Sigmoid colon (tissue), 7 donors: ENCODE results near the gene PRSS56. TPM values are rescaled to one million over a fixed set of nuclear protein-coding genes. Genes with fewer than 3 reads are reported as not detected.

ENCODE experiments used
- DNase-seq: peaks from one replicate; pipeline ENCODE4 v3.0.0-alpha.2; 2019
- H3K27ac ChIP-seq, 4 donors: fragments of 200-600 bp; sonication (generic); one replicate each; pipeline ENCODE4 v1.5.1; 2016 to 2019; ENCODE audit warnings: mild to moderate bottlenecking in 1 of 4
- H3K27me3 ChIP-seq, 3 donors: fragments of 200-600 bp; sonication (generic); one replicate each; pipeline ENCODE4 v1.5.1; 2019; ENCODE audit warnings: mild to moderate bottlenecking in 1 of 3
- H3K36me3 ChIP-seq, 4 donors: fragments of 200-600 bp; sonication (generic); one replicate each; pipeline ENCODE4 v1.5.1; 2016 to 2019
- H3K4me1 ChIP-seq, 4 donors: fragments of 200-600 bp; sonication (generic); one replicate each; pipeline ENCODE4 v1.5.1; 2017 to 2019
- H3K4me3 ChIP-seq, 4 donors: fragments of 200-600 bp; sonication (generic); one replicate each; pipeline ENCODE4 v1.5.1; 2017 to 2019; ENCODE audit warnings: mild to moderate bottlenecking in 2 of 4, moderate library complexity in 1 of 4
- H3K9me3 ChIP-seq, 4 donors: fragments of 200-600 bp in 3 of 4; sonication (generic) in 3 of 4; one replicate each; pipeline versions ENCODE4 v1.5.1 to v1.6.1; 2013 to 2019
- CTCF ChIP-seq, 4 experiments: fragments of 450-650 bp in 3 of 4; fragments of 200-600 bp in 1 of 4; IDR thresholded peaks; one replicate each; pipeline ENCODE4 v1.5.1; 2016 to 2019; ENCODE audit warnings: antibody characterized with exemption in 4 of 4, mild to moderate bottlenecking in 3 of 4, moderate library complexity in 2 of 4
- EP300 ChIP-seq, 4 donors: sonication (generic); formaldehyde crosslinking; IDR thresholded peaks; one replicate each; pipeline ENCODE4 v1.6.1; 2017; ENCODE audit warnings: antibody characterized with exemption in 4 of 4
- POLR2A ChIP-seq, 2 donors: fragments of 450-650 bp; IDR thresholded peaks; one replicate each; pipeline ENCODE4 v1.6.1; 2016; ENCODE audit warnings: antibody characterized with exemption in 2 of 2, mild to moderate bottlenecking in 2 of 2, moderate library complexity in 2 of 2
- POLR2AphosphoS5 ChIP-seq, 4 donors: sonication (generic); formaldehyde crosslinking; IDR thresholded peaks; one replicate each; pipeline ENCODE4 v1.6.1; 2017; ENCODE audit warnings: antibody characterized with exemption in 4 of 4
- WGBS, 2 donors: extraction: QIAGEN DNeasy Blood & Tissue Kit; methylation state at CpG; one replicate each; pipeline ENCODE4 v1.1.7; 2013; 5-methylcytosine and 5-hydroxymethylcytosine counted together
- intact Hi-C: fragments of 100-400 bp; cut with DNase I; formaldehyde crosslinking; loops from one replicate; pipeline ENCODE4 v1.15.1; 2023
- polyA plus RNA-seq, 3 donors: library from polyadenylated mRNA; stranded (reverse); fragments of 200-250 nt; gene quantifications; one replicate each; pipeline ENCODE4 v1.2.3, GENCODE V29; 2013
- total RNA-seq, 4 donors: library from RNA; depleted of rRNA; stranded (reverse); fragments of >200 nt; gene quantifications; one replicate each; pipeline ENCODE4 v1.1.0, GENCODE V29; 2016
- donor health status: healthy with polysubstance abuse.
- donor health status: Bipolar disorder and iron deficiency.
- donor health status: healthy.

Gene PRSS56
- total and polyA plus RNA-seq, 7 donors: not detected

- peak; percentile 15 for DNase-seq
- H3K36me3 ChIP-seq: no peaks in the 10 kb centered on the region
- intact Hi-C loops: no loop called here
- peaks cover 0 to 7% (median 0%) of the 10 kb centered on the region in 4 donors for H3K9me3 ChIP-seq
- WGBS, 2 donors: 92 to 94% methylated on average over 5 of the region's 5 CpGs
- peaks cover 3 to 53% (median 35%) of the 10 kb centered on the region in 3 donors for H3K27me3 ChIP-seq
- H3K27ac ChIP-seq: no peak overlapping the region
- no peaks in the 10 kb centered on the region for H3K4me1 ChIP-seq
- no peak overlapping the region for H3K4me3 ChIP-seq
- no peak for TF ChIP-seq EP300 (IDR thresholded peaks at IDR 0.05)
- no peak for TF ChIP-seq POLR2AphosphoS5 (IDR thresholded peaks at IDR 0.05)
- TF ChIP-seq CTCF (IDR thresholded peaks at IDR 0.05): no peak
- no peak for TF ChIP-seq POLR2A (IDR thresholded peaks at IDR 0.05)
These were observed 15.8 kb downstream of the PRSS56 start for GRCh38 chr2:232535761-232536530.

GRCh38 chr2:232537079-232537478, 16.9 kb downstream of the PRSS56 start:
- 66 to 69% methylated on average over 5 of the region's 5 CpGs for WGBS, 2 donors
- peaks cover 3 to 53% (median 35%) of the 10 kb centered on the region in 3 donors for H3K27me3 ChIP-seq
- no peak overlapping the region for H3K4me3 ChIP-seq
- DNase-seq: peak; percentile 52
- H3K9me3 ChIP-seq: peaks cover 0 to 7% (median 0%) of the 10 kb centered on the region in 4 donors
- TF ChIP-seq POLR2AphosphoS5 (IDR thresholded peaks at IDR 0.05) (no peak), EP300 (IDR thresholded peaks at IDR 0.05) (no peak), POLR2A (IDR thresholded peaks at IDR 0.05) (no peak), CTCF (IDR thresholded peaks at IDR 0.05) (no peak)
- H3K27ac ChIP-seq: no peak overlapping the region
- intact Hi-C loops: no loop called here
- no peaks in the 10 kb centered on the region for H3K4me1 ChIP-seq
- no peaks in the 10 kb centered on the region for H3K36me3 ChIP-seq

GRCh38 chr2:232537499-232537898, 17.3 kb downstream of the PRSS56 start:
- Histone ChIP-seq H3K27ac (no peak overlapping the region), H3K9me3 (peaks cover 0 to 7% (median 0%) of the 10 kb centered on the region in 4 donors), H3K36me3 (no peaks in the 10 kb centered on the region), H3K4me3 (no peak overlapping the region), H3K4me1 (no peaks in the 10 kb centered on the region), H3K27me3 (peaks cover 3 to 53% (median 35%) of the 10 kb centered on the region in 3 donors)
- DNase-seq: peak; percentile 44
- WGBS, 2 donors: 70 to 83% methylated on average over 4 of the region's 4 CpGs
- intact Hi-C loops: no loop called here
- TF ChIP-seq CTCF (IDR thresholded peaks at IDR 0.05) (no peak), POLR2A (IDR thresholded peaks at IDR 0.05) (no peak), EP300 (IDR thresholded peaks at IDR 0.05) (no peak), POLR2AphosphoS5 (IDR thresholded peaks at IDR 0.05) (no peak)

GRCh38 chr2:232538671-232539070, 18.5 kb downstream of the PRSS56 start:
- intact Hi-C loops: no loop called here
- whole genome bisulfite sequencing, 2 donors: 24 to 59% methylated on average over 4 of the region's 4 CpGs
- Histone ChIP-seq H3K36me3 (no peaks in the 10 kb centered on the region), H3K9me3 (peaks cover 0 to 7% (median 0%) of the 10 kb centered on the region in 4 donors), H3K27me3 (peaks cover 3 to 53% (median 35%) of the 10 kb centered on the region in 3 donors), H3K27ac (no peak overlapping the region), H3K4me1 (no peaks in the 10 kb centered on the region), H3K4me3 (no peak overlapping the region)
- DNase-seq: peak; percentile 50
- TF ChIP-seq POLR2AphosphoS5 (IDR thresholded peaks at IDR 0.05): no peak

- Histone ChIP-seq H3K27ac (no peak within 1 kb of the TSS), H3K36me3 (no peaks in the 10 kb centered on the region), H3K4me1 (no peaks in the 10 kb centered on the region), H3K4me3 (no peak within 1 kb of the TSS), H3K9me3 (peaks cover 0 to 7% (median 0%) of the 10 kb centered on the region in 4 donors), H3K27me3 (peaks cover 3 to 53% (median 35%) of the 10 kb centered on the region in 3 donors)
- TF ChIP-seq POLR2AphosphoS5 (IDR thresholded peaks at IDR 0.05) (no peak), CTCF (IDR thresholded peaks at IDR 0.05) (no peak), EP300 (IDR thresholded peaks at IDR 0.05) (no peak), POLR2A (IDR thresholded peaks at IDR 0.05) (no peak)
- WGBS, 2 donors: 45 to 56% methylated on average over 23 of the region's 23 CpGs
- peak; percentile 51 for DNase-seq
- intact Hi-C loops: no loop called here
These were observed 19.4 kb downstream of the PRSS56 start, which contains the start of gene CHRNG for GRCh38 chr2:232539298-232540231. CHRNG (plus strand) TSS chr2:232539692; CDS start chr2:232539748, 56 bp downstream.
